ENCODE data around the gene RASSF7. TPM values are rescaled to one million over a fixed set of nuclear protein-coding genes. Genes with fewer than 3 reads are reported as not detected.

Gene RASSF7
- total and polyA plus RNA-seq, 2 donors (not counting 1 experiment from before 2014, with no cell fraction given): 29.8 to 89.3 TPM

DNA sequence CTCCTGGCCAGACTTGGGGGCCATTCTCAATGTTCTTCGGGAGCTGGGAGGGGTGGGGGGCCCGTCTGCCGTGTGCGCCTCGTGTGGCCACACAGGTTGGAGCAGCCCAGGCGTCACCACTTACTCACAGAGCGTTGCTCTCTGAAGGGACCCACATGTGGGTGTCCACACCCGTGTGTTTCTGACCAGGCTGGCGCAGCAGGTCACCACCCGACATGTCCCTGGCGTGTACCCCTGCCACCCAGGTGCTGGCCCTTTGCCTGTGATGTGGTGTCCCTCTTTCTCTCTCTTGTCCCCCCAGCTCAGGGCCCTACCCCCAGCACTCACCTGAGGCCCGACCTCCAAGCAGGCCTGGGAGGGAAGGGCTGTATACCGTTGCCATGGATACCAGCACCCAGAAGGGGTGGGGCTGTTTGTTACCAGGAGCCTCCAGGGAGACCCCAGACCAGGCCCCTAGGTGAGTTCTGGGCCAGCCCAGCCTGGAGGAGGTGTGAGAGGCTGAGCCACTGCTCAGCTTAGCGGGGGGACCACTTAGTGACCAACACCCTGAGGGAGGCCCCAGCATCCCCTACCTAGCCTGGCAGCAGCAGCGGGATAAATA, 1.6 kb upstream of the RASSF7 start:
- Histone ChIP-seq H3K27me3 (replicated peaks in 1 of 4; ENCODE audit: control extremely low read depth in 1 of 4, control insufficient read depth in 3 of 4, insufficient read depth in 4 of 4, low read length in 3 of 4) (peaks cover 0 to 8% (median 2%) of the 10 kb centered on the region in 4 experiments), H3K4me3 (ENCODE audit: control extremely low read depth in 1 of 5, extremely low read depth in 1 of 5, insufficient read depth in 1 of 5, low read depth in 2 of 5, low read length in 4 of 5) (no peak overlapping the region), H4K20me1 (ENCODE audit: control insufficient read depth, insufficient read depth, low read length, poor library complexity, severe bottlenecking) (peaks cover 36% of the 10 kb centered on the region), H2AFZ (ENCODE audit: insufficient read depth, low read depth, low read length, poor library complexity, severe bottlenecking) (no peak overlapping the region), H3K4me2 (replicated peaks; ENCODE audit: low read depth, low read length, poor library complexity, severe bottlenecking) (no peak overlapping the region), H3K79me2 (ENCODE audit: control insufficient read depth, insufficient read depth, low read length) (peaks cover 18% of the 10 kb centered on the region), H3K27ac (ENCODE audit: low read length in 2 of 2) (no peak overlapping the region), H3K36me3 (replicated peaks in 1 of 2; ENCODE audit: control extremely low read depth in 1 of 2, control insufficient read depth in 1 of 2, extremely low read depth in 1 of 2, insufficient read depth in 2 of 2, low read length in 1 of 2) (no peaks in the 10 kb centered on the region), H3K4me1 (ENCODE audit: control insufficient read depth in 2 of 2, insufficient read depth in 2 of 2, low read length in 2 of 2) (peaks cover 21 to 36% of the 10 kb centered on the region in 2 donors), H3K9ac (ENCODE audit: low read length) (no peak overlapping the region), H3K9me3 (ENCODE audit: control extremely low read depth in 1 of 3, control insufficient read depth in 2 of 3, insufficient read depth in 1 of 3, low read length in 2 of 3) (no peaks in the 10 kb centered on the region)
- Mint-ChIP-seq H3K27ac (peak overlapping the region; percentile 15), H3K4me1 (peaks cover 19% of the 10 kb centered on the region), H3K9me3 (ENCODE audit: insufficient read depth) (no peaks in the 10 kb centered on the region), H3K4me3 (peak overlapping the region; percentile 47), H3K27me3 (no peaks in the 10 kb centered on the region)
- 87% methylated on average over 13 of the region's 15 CpGs for WGBS (ENCODE audit: insufficient coverage)
- no peak for TF ChIP-seq EZH2 (IDR thresholded peaks at IDR 0.05; ENCODE audit: borderline replicate concordance, insufficient read depth, low read depth, low read length, poor library complexity, severe bottlenecking)
- TF ChIP-seq, protein P1, sequence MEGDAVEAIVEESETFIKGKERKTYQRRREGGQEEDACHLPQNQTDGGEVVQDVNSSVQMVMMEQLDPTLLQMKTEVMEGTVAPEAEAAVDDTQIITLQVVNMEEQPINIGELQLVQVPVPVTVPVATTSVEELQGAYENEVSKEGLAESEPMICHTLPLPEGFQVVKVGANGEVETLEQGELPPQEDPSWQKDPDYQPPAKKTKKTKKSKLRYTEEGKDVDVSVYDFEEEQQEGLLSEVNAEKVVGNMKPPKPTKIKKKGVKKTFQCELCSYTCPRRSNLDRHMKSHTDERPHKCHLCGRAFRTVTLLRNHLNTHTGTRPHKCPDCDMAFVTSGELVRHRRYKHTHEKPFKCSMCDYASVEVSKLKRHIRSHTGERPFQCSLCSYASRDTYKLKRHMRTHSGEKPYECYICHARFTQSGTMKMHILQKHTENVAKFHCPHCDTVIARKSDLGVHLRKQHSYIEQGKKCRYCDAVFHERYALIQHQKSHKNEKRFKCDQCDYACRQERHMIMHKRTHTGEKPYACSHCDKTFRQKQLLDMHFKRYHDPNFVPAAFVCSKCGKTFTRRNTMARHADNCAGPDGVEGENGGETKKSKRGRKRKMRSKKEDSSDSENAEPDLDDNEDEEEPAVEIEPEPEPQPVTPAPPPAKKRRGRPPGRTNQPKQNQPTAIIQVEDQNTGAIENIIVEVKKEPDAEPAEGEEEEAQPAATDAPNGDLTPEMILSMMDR (IDR thresholded peaks at IDR 0.05): no peak
- CTCF ChIA-PET: interaction anchor here (0.9 to 1.9 kb wide), 4 partner anchors 17 to 167 kb away, joined by 3 to 6 read pairs (median 4); no protein-coding TSS in a partner anchor
- intact Hi-C loops (cut with micrococcal nuclease): no loop called here
- peak; percentile 41 for DNase-seq
- ATAC-seq (ENCODE audit: low read depth): no peak
- POLR2A ChIA-PET: interaction anchor here (0.5 to 0.7 kb wide), 3 partner anchors 23 to 95 kb away, joined by 3 to 5 read pairs (median 3); partner anchors contain the start of gene HRAS

All from B cell (primary cell).